Retinal pigment epithelial cell (primary cell): ENCODE results near the gene CALY.

ENCODE experiments used
- DNase-seq: peaks from one replicate; pipeline ENCODE4 v3.0.0-alpha.2; 2010; ENCODE audit warnings: low read depth
- H3K4me3 ChIP-seq: 2 replicates; pipeline ENCODE4 v1.5.1; 2011; ENCODE audit warnings: mild to moderate bottlenecking, low read length, control low read depth, moderate library complexity
- CTCF ChIP-seq: conservative IDR thresholded peaks from 2 replicates; pipeline ENCODE4 v1.5.1; 2011; ENCODE audit warnings: low read depth, low read length, control low read depth, inconsistent platforms

Gene CALY

GRCh38 chr10:133336577-133337369, at the start of gene CALY:
TSS of gene CALY (minus strand) at chr10:133336896. CDS start at chr10:133328989, 7,907 bp downstream.
- H3K4me3 ChIP-seq = no peak within 1 kb of the TSS
- no peak for DNase-seq
- no peak for TF ChIP-seq CTCF

GRCh38 chr10:133385214-133385613, 48.5 kb upstream of the CALY start:
- no peak for TF ChIP-seq CTCF
- no peak overlapping the region for H3K4me3 ChIP-seq

GRCh38 chr10:133384071-133384470, 47.4 kb upstream of the CALY start:
- TF ChIP-seq CTCF = no peak
- no peak for DNase-seq
- no peak overlapping the region for H3K4me3 ChIP-seq

More at GRCh38 chr10:133385214-133385613, 48.5 kb upstream of the CALY start:
- DNase-seq = no peak

- no peak for DNase-seq
- no peak overlapping the region for H3K4me3 ChIP-seq
- no peak for TF ChIP-seq CTCF
These were observed 46.9 kb upstream of the CALY start for GRCh38 chr10:133383551-133383950.

GRCh38 chr10:133381036-133381435, 44.3 kb upstream of the CALY start:
- DNase-seq = no peak
- TF ChIP-seq CTCF = no peak
- H3K4me3 ChIP-seq = no peak overlapping the region

- TF ChIP-seq CTCF = no peak
- no peak for DNase-seq
- H3K4me3 ChIP-seq = peak overlapping the region; percentile 46
These were observed 43.3 kb upstream of the CALY start for GRCh38 chr10:133379801-133380666.
